Renal pelvis (tissue), 4 donors: ENCODE results near the gene SOWAHC. TPM values are rescaled to one million over a fixed set of nuclear protein-coding genes. Genes with fewer than 3 reads are reported as not detected.
A peak's percentile ranks its signal among the peaks of the same experiment; 100 is the strongest.
"Not testable (repeated sequence)": the region's sequence is repeated elsewhere in the genome, so short reads cannot be mapped to it uniquely, and the experiment has no call there.

Experiments
- DNase-seq: peaks from one replicate; pipeline ENCODE4 v3.0.0-alpha.2; 2013
- polyA plus RNA-seq, 3 donors: library from polyadenylated mRNA; unstranded; fragments of 120-200 nt; gene quantifications; one replicate each; pipeline ENCODE4 v1.2.1, GENCODE V29; 2013; ENCODE audit not compliant: insufficient read length in 3 of 3

The SOWAHC gene
- polyA plus RNA-seq, 3 donors: 14.7 to 17.1 (median 15.8) TPM

DNA sequence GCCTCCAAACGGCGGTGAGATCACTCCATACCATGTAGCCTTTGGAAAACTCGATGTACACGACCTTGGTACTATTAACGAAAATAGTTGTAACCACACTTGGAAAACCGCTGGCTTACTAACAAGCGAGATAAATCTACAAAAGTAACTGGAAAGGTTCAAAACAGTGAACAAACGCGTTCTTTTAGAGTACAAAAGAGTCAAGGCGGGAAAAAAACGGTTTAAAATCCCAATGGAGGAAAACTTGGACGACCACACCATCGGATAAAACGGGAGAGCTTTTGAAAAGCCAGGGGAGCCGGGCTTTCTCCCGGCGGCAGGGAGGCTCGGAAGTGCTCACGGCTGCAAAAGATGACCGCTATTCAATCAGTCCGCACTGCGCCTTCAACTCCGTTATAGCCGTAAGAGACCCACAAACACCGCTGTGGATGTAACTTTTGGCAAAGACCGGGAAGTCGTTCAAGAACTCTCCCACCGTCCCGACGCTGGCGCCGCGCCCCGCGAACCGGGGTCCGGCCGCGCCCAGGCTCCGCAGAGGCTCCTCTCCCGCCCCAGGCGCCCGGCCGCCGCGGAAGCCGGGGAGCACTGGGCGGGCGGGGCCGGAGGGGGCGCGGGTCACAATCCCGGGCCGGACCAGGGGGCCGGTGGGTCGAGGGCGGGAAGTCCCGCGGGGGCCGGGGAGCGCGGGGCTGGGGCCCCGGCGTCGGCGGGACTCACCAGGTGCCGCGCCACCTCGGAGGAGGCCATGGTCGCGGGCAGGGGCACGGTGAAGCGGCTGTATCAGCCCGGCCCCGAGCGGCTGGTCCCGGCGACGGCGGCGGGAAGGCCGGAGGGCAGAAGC is 863 bp upstream of the SOWAHC start:
- peak; percentile 48 for DNase-seq

DNA sequence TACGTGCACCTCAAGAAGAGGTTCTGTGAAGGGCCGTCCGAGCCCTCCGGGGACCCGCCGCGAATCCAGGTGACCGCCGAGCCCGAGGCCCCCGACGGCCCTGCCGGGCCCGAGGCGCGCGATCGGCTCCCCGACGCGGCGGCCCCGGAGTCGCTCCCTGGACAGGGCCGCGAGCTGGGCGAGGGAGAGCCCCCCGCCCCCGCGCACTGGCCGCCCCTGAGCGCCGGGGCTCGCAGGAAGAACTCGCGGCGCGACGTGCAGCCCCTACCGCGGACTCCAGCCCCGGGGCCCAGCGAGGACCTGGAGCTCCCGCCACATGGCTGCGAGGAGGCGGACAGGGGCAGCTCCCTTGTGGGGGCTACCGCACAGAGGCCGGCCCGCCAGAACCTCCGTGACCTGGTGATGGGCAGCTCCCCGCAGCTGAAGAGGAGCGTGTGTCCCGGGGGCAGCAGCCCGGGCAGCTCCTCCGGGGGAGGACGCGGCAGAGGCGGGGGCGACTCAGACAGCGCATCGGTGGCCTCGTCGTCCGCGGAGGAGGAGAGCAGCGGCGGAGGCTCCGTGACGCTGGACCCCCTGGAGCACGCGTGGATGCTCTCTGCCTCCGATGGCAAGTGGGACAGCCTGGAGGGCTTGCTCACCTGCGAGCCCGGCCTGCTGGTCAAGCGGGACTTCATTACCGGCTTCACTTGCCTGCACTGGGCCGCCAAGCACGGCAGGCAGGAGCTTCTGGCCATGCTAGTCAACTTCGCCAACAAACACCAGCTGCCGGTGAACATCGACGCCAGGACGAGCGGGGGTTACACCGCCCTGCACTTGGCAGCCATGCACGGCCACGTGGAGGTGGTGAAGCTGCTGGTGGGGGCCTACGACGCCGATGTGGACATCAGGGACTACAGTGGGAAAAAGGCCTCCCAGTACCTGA is 812 bp downstream of the SOWAHC start:
- DNase-seq: peak; percentile 22

DNA sequence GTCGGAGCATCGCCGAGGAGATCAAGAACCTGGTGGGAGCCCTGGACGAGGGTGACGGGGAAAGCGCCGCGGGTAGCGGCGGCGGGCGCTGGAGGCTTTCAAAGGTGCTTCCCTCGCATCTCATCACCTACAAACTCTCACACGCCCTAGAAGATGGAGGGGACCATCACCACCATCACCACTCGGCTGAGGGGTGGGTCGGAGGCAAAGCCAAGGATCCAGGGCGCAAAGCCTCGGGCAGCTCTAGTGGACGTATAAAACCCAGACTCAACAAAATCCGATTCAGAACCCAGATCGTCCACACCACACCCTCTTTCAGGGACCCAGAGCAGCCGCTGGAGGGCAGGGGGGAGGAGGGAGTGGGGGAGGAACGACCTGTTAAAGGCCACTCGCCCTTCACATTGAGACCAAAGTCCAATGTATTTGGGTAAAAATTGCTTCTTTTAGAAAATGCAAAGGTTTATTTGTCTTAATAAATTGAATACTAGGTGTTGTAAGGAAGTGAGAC is 1.5 kb downstream of the SOWAHC start:
- DNase-seq: no peak

- DNase-seq: no peak
These were observed 2.0 kb downstream of the SOWAHC start for GRCh38 chr2:109616184-109616583.

DNA sequence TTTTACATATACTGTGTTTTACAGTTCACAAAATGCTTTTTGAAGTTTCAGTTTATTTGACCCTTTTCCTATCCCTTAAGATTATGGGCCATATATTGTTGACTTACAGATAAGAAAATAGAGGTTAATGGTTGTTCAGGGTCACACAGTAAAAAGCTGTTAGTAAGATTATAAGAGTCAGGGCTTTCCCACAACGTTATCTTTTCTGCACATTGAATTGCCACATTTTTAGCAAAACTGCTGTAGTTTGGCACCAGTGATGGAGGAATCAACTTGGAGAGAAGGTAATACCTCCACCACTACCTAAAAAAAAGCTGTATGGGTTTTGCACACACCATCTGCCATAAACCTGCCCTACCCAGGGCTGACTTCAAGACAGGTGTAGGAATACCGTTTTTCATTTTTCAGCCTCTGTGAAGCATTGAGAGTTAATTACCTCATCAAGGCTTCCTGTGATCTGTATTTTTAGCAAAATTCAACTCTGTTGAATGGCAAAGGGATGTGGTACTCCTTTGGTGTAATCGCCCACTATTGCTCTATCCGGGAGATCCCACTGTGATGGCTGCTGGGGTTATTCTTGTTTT is 5.0 kb downstream of the SOWAHC start:
- DNase-seq: no peak

DNA sequence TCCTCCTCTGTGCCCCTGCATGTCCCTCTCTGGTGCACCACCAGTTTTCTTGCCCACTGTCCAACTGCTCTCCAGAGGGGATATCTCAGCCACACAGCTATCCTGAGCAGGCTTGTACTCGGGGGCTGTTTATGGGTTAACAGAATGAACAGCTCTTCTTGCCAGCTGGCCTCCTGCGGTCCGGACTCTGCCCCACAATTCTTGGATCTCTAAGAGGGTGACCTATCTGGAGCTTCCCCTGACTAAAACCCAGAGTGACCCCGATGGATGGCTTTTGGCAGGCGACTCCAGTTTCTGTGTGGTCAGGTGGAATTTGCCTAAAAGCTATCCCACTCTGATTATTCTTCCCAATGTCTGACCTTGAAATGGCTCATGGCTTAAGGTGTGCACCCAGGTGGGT is 9.1 kb downstream of the SOWAHC start:
- no peak for DNase-seq

- DNase-seq: no peak
These were observed 9.8 kb downstream of the SOWAHC start for GRCh38 chr2:109623923-109624322.

GRCh38 chr2:109624339-109624738 is 10.2 kb downstream of the SOWAHC start:
- no peak for DNase-seq

- DNase-seq: not testable (repeated sequence)
These were observed 14.2 kb downstream of the SOWAHC start for GRCh38 chr2:109628321-109628720.

- no peak for DNase-seq
These were observed 15.7 kb downstream of the SOWAHC start for GRCh38 chr2:109629867-109630266.

- no peak for DNase-seq
These were observed 16.6 kb downstream of the SOWAHC start for GRCh38 chr2:109630441-109631430.

DNA sequence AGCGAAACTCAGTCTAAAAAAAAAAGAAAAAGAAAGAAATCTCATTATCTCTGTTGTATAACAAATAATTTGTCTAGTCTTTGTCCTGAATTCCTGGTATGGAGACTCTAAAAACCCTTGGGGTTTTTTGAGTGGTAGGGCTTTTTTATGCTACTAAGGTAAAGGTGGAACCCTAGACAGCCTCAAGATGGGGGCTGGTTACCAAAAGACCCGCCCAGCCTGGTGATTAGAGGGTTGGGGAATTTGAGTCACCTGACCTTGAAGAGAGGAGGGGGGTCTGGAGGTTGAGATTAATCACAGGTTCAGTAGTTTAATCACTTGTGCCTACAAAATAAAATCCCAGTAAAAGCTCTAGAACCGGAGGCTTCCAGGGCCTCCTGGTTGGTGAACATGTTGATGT is 17.6 kb downstream of the SOWAHC start:
- no peak for DNase-seq

DNA sequence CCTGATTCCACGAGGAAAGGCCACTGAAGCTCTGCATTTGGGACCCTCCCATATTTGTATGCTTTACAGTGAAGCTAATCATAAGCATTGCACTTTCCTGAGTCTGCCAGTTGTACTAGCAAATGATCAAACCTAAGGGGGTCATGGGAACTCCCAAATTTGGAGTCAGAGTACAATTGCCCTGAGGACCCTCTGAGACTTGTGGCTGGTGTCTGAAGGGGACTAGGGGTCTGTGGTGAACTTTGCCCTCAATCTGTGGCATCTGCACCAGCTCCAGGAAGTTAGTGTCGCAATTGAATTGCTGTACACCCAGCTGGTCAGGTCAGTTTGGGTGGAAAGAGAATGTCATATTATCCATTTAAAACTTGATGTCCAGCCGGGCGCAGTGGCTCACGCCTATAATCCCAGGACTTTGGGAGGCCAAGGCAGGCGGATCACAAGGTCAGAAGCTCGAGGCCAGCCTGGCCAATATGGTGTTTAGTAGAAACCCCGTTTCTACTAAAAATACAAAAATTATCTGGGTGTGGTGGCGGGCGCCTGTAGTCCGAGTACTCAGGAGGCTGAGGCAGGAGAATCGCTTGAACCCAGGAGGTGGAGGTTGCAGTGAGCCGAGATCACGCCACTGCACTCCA is 18.1 kb downstream of the SOWAHC start:
- no peak for DNase-seq

GRCh38 chr2:109633284-109633961 is 19.3 kb downstream of the SOWAHC start:
- DNase-seq: no peak

- no peak for DNase-seq
These were observed 21.5 kb downstream of the SOWAHC start for GRCh38 chr2:109635426-109636304.

- no peak for DNase-seq
These were observed 22.2 kb downstream of the SOWAHC start for GRCh38 chr2:109636317-109636716.

DNA sequence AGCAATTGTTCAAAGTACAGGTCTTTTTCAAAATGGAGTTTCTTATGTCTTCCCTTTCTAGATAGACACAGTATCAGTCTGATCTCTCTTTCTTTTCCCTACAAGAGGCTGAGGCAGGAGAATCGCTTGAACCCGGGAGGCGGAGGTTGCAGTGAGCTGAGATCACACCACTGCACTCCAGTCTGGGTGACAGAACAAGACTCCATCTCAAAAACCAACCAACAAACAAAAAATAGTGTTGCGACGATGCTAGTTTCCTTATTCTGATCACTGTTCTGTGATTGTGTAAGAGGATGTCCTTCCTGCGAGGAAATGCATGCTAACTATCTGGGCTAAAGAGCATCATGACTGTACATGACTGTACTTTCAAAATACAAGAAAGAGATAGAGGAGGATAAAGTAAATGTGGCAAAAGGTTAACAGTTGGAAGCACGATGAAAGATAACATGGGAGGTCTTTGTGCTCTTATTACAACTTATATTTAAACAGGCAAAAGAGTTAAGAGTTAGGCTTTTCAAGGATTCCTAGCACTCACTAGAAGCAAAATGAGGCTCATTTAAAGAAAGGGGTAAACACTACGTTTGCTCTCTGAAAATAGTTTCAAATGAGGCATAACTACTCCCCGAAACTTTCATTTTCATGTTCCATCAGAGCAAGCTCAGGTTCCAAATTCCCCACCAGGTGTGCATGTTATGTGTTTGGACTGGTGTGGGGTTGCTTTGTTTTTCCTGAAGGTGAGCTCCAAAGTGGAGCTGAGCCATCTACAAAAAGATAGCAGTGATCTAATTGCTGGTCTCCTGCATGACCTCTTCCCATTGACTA is 23.8 kb downstream of the SOWAHC start:
- DNase-seq: no peak

DNA sequence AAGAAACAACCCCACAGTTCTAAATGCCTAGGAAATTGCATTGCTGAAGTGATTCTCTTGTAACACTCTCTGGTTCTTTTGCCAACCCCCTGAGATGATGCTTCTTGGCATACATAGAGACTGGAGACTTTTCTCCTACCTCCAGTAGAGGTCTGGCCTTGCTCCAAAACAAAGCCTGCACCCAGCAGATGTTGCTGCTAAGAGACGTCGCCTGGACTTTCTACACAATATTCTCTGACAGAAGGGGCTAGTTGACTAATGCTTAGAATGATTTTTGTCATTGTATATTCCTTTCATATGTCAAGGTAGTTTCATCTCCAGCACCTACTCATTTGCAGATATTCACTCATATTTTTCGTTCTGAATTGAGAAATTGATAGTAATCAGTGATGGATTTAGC is 24.6 kb downstream of the SOWAHC start:
- no peak for DNase-seq
